PC-3 (cell line): ENCODE results near the gene TKTL1.
"Not testable (repeated sequence)": the region's sequence is repeated elsewhere in the genome, so short reads cannot be mapped to it uniquely, and the experiment has no call there.

Experiments
- EZH2 ChIP-seq: fragments of 300-600 bp; sonication (generic); IDR thresholded peaks from one replicate; pipeline ENCODE4 v1.6.1; 2017; ENCODE audit warnings: antibody characterized with exemption, mild to moderate bottlenecking, low read length; ENCODE audit not compliant: unreplicated experiment
- TF ChIP-seq, protein P1 (sequence below): fragments of 300-600 bp; sonication (generic); conservative IDR thresholded peaks from 2 replicates; pipeline ENCODE4 v1.5.1; 2017; ENCODE audit warnings: antibody characterized with exemption, low read depth, mild to moderate bottlenecking, low read length

- TF ChIP-seq, protein P1, sequence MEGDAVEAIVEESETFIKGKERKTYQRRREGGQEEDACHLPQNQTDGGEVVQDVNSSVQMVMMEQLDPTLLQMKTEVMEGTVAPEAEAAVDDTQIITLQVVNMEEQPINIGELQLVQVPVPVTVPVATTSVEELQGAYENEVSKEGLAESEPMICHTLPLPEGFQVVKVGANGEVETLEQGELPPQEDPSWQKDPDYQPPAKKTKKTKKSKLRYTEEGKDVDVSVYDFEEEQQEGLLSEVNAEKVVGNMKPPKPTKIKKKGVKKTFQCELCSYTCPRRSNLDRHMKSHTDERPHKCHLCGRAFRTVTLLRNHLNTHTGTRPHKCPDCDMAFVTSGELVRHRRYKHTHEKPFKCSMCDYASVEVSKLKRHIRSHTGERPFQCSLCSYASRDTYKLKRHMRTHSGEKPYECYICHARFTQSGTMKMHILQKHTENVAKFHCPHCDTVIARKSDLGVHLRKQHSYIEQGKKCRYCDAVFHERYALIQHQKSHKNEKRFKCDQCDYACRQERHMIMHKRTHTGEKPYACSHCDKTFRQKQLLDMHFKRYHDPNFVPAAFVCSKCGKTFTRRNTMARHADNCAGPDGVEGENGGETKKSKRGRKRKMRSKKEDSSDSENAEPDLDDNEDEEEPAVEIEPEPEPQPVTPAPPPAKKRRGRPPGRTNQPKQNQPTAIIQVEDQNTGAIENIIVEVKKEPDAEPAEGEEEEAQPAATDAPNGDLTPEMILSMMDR: not testable (repeated sequence)
- not testable (repeated sequence) for TF ChIP-seq EZH2
Measured at GRCh38 chrX:154248076-154248475, 47.5 kb upstream of the TKTL1 start.
